GM19240 (cell line): ENCODE results near the gene SCN2A.
"Not testable (repeated sequence)": the region's sequence is repeated elsewhere in the genome, so short reads cannot be mapped to it uniquely, and the experiment has no call there.

Experiments used
- DNase-seq: peaks from one replicate; pipeline ENCODE4 v3.0.0; 2011; ENCODE audit warnings: low spot score; ENCODE audit not compliant: insufficient read length

SCN2A gene

DNA sequence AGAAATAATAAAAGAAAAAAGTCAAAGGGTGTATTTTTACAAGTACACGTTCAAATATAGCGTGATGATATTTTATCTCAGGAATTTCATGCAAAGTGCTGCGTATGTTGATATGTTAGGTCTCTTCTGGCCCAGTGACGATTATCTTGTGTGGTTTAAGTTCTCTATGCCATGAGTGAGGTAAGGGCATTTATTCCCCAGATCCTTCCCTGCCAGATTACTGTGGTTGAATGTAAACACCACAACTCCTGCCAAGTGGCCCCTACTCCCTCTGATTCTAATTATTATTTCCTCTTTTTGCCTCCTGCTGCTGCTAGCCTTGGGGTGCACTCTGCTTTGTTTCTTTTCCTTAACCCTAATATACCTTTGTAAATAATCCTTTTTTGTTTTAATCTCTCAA, 12.2 kb downstream of the SCN2A start:
- DNase-seq: no peak

GRCh38 chr2:165253178-165253577, 14.0 kb downstream of the SCN2A start:
- no peak for DNase-seq

DNA sequence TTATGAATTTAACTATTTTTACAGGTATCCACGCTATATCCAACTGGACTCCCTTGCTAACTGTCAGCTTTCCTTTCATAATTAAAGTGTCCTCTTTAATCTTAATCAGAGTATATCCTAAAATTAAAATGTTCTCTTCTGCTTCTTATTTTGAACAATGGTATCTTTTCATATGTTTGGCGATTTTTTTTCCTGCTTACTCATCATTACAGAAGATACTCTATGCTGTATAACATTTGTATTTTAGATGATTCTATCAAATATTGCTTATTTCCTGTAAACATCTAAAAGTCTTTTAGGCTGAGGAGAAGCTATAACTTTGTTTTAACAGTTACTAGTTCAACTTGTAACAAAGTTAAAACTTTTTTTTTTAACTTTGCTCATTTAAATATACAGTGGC, 17.4 kb downstream of the SCN2A start:
- no peak for DNase-seq

DNA sequence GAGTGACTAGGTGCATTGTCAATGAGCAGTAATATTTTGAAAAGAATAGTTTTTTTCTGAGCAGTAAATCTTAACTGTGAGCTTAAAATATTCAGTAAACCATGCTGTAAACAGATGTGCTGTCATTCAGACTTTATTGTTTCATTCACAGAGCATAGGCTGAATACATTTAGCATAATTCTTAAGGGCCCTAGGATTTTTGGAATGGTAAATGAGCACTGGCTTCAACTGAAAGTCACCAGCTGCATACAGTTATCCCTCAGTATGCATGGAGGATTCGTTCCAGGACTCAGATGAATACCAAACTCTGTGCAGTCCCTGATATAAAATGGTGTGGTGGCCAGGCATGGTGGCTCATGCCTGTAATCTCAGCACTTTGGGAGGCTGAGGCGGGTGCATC, 21.1 kb downstream of the SCN2A start:
- not testable (repeated sequence) for DNase-seq

GRCh38 chr2:165268754-165269153, 29.5 kb downstream of the SCN2A start:
- DNase-seq: no peak

DNA sequence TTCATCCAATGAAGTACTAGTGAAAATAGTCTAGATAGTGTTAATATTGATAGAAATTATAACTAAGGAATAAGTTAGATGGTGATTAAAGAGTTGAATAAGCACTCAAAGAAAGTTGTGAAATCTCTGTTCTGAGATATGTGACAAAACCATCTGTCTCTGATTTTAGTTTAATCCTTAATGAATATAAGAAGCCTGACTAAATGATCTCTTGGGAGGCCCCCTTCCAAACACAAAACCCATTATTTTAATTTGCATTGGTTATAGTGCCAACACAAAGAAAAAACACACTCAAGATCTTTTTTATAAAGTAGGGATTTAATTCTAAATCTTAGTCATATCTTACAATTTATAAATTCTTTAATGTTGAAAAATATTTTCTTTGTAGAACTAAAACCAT, 34.0 kb downstream of the SCN2A start:
- no peak for DNase-seq

DNA sequence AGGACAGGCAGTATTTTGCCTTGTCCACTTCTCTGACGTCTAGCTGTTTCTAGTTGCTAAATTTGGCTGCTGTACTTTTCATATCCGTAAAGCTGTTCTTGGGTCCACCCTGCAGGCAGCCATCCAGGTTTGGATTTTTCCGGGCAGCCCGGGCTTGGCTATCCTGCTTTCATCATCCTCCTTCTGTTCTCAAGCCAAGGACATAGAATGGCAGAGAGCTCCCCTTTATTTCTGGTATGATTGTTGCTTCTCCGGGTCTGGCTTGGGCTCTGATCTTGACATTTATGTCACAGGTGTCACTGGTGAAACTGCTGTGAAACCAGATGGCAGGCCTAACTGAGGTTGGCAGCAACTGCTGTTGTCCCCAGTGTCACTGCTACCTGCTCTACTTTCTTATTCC, 35.5 kb downstream of the SCN2A start:
- no peak for DNase-seq

GRCh38 chr2:165275932-165276331, 36.7 kb downstream of the SCN2A start:
- DNase-seq: no peak

DNA sequence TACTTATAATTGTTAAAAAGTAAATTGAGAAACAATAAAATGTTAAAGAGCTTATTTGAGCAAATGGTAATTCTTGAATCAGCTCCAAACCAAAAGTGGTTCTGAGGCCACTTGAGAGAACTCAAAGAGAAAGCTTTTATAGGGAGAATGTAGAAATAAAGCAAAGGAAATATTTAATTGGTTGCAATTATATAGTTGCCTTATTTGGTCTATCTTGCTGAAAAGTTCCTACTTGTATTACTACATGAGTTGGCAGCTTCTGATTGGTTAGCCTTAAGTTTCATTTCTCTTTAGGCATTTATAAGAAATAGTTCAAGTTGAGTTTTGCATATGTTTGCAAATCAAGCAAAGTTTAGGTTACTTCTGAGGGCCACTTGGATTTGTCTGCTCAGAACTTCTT, 38.1 kb downstream of the SCN2A start:
- DNase-seq: no peak

- no peak for DNase-seq
Measured at GRCh38 chr2:165277860-165278656, 38.8 kb downstream of the SCN2A start.

DNA sequence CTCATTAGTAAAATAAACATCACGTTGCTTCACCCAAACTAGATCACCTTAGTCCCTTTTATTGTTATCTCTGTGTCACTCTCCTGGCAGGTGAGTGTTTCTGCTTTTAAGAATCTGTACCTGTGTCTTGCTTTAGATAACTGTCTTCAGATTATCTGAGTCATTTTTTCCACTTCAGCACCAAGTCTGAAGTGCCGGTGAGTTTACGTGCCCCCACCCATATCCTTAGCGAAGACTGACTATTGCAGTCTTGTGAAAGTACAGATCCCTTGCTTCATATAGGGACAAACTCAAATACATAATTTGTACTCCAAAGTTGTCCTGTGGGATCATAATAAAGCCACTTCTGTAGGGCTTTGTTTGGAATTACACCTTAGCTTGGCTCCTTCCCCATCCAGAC, 41.1 kb downstream of the SCN2A start:
- DNase-seq: no peak

GRCh38 chr2:165281387-165281786, 42.2 kb downstream of the SCN2A start:
- no peak for DNase-seq

- DNase-seq: no peak
Measured at GRCh38 chr2:165283342-165283741, 44.1 kb downstream of the SCN2A start.

DNA sequence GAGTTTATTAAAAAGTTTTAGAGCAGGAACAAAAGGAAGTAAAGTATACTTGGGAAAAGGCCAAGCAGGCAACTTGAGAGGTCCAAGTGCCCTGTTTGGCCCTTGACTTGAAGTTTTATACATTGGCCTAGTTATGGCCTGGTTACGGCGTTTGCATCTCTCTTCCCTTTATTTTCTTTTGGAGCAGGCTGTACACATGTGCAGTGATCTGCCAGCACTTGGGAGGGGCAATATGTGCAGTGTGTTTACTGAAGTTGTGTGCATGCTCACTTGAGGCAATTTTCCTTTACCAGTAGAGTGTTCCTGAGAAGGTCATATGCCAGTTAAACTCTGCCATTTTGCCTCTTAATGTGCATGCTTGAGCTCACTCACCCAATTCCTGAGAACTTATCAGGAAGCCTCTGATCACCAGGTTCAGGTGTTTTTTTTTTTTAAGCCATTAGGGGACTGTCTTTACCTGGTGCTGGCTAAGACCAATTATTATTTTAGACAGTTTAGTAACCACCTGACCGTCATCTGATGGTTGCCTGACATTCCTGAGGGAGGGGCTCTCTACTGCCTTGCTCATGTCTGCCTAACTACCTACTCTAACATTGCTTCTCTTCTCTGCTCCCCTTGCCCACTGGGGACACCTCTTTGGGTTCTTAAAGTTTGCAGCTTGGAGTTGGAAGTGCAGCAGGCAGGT, 48.0 kb downstream of the SCN2A start:
- no peak for DNase-seq

- DNase-seq: no peak
Measured at GRCh38 chr2:165289069-165289468, 49.9 kb downstream of the SCN2A start.

GRCh38 chr2:165293440-165294420, 54.5 kb downstream of the SCN2A start:
- peak; percentile 26 for DNase-seq

GRCh38 chr2:165294912-165295311, 55.7 kb downstream of the SCN2A start:
- no peak for DNase-seq

DNA sequence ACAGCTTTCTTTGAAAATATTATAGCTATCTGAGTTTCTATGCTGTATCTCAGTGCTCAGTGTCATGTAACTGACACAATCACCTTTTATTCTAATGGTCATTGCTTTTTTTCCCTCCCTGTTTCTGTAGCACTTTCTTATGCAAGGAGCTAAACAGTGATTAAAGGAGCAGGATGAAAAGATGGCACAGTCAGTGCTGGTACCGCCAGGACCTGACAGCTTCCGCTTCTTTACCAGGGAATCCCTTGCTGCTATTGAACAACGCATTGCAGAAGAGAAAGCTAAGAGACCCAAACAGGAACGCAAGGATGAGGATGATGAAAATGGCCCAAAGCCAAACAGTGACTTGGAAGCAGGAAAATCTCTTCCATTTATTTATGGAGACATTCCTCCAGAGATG, 56.4 kb downstream of the SCN2A start:
- DNase-seq: no peak

DNA sequence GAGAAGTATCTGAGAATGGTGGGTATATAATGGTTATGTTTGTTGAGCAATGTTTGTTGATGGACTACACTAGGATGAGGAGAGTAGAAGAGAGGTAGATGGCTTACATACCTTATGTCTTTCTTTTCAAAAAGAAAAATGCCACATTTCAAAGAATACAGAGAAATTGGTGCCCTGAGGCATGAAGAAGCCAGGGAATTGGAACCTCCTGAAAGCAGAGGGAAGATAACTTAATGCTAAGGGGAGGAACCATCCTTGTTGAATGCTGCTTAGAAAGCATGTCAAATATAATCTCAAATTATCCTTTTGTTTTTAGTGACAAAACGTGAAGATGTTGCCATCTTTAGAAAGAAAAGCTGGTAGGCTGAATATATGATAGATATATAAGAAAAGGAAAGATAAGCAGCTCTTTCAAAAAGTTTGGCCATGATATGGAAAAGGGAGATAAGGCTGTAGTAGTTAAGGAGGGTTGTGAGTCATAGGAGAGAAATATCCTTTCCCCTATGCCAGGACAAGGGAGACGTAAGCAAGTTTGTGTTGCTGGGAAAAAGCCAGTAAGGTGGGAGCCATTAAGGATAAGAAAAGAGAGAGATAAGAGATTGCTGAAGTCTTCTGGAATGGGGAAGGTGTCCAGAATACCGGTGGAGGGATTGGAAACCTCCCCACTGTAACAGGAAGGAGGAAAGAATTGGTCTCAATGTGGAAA, 66.3 kb downstream of the SCN2A start:
- DNase-seq: no peak

- no peak for DNase-seq
Measured at GRCh38 chr2:165307317-165307716, 68.1 kb downstream of the SCN2A start.

- no peak for DNase-seq
Measured at GRCh38 chr2:165311949-165312348, 72.7 kb downstream of the SCN2A start.
